Stimulated activated naive CD8-positive, alpha-beta T cell treated with anti-CD3 and anti-CD28 coated beads, Interleukin-15, Interleukin-2, amounts not matched to agents 100 ng/mL and 50 ng/mL, for 24 hours (primary cell): Measurements from ENCODE around the gene CDC14C.
"Not testable (repeated sequence)": the region's sequence is repeated elsewhere in the genome, so short reads cannot be mapped to it uniquely, and the experiment has no call there.

Experiments
- H3K27ac Mint-ChIP-seq: one replicate; pipeline ENCODE4 v1.8.0; 2021; ENCODE audit warnings: mild to moderate bottlenecking, mixed read lengths
- H3K27me3 Mint-ChIP-seq: one replicate; pipeline ENCODE4 v1.8.0; 2021; ENCODE audit warnings: mixed read lengths
- H3K36me3 Mint-ChIP-seq: one replicate; pipeline ENCODE4 v1.8.0; 2021; ENCODE audit warnings: low read depth, mixed read lengths
- H3K4me1 Mint-ChIP-seq: one replicate; pipeline ENCODE4 v1.8.0; 2021; ENCODE audit warnings: low read depth, mixed read lengths
- H3K4me3 Mint-ChIP-seq: one replicate; pipeline ENCODE4 v1.8.0; 2021; ENCODE audit warnings: mild to moderate bottlenecking, mixed read lengths
- H3K9me3 Mint-ChIP-seq: one replicate; pipeline ENCODE4 v1.8.0; 2021; ENCODE audit warnings: mixed read lengths

The CDC14C gene

GRCh38 chr7:48924433-48924832 lies at the start of gene CDC14C:
CDC14C (plus strand) TSS chr7:48924547; CDS start chr7:48924673, 126 bp downstream.
- Mint-ChIP-seq H3K27me3 (no peaks in the 10 kb centered on the region), H3K36me3 (no peaks in the 10 kb centered on the region), H3K9me3 (peaks cover 3% of the 10 kb centered on the region), H3K4me3 (no peak within 1 kb of the TSS), H3K27ac (no peak within 1 kb of the TSS), H3K4me1 (no peaks in the 10 kb centered on the region)

- H3K9me3 Mint-ChIP-seq: peaks cover 5% of the 10 kb centered on the region
- no peaks in the 10 kb centered on the region for H3K4me1 Mint-ChIP-seq
- no peak overlapping the region for H3K4me3 Mint-ChIP-seq
- no peaks in the 10 kb centered on the region for H3K27me3 Mint-ChIP-seq
- no peaks in the 10 kb centered on the region for H3K36me3 Mint-ChIP-seq
- H3K27ac Mint-ChIP-seq: no peak overlapping the region
These were observed 49.1 kb upstream of the CDC14C start for GRCh38 chr7:48875045-48875916.

GRCh38 chr7:48876087-48876486 lies 48.3 kb upstream of the CDC14C start:
- H3K27ac Mint-ChIP-seq: no peak overlapping the region
- no peaks in the 10 kb centered on the region for H3K4me1 Mint-ChIP-seq
- no peak overlapping the region for H3K4me3 Mint-ChIP-seq
- no peaks in the 10 kb centered on the region for H3K36me3 Mint-ChIP-seq
- peaks cover 5% of the 10 kb centered on the region for H3K9me3 Mint-ChIP-seq
- no peaks in the 10 kb centered on the region for H3K27me3 Mint-ChIP-seq

GRCh38 chr7:48880851-48881250 lies 43.5 kb upstream of the CDC14C start:
- Mint-ChIP-seq H3K27ac (no peak overlapping the region), H3K27me3 (no peaks in the 10 kb centered on the region), H3K9me3 (peaks cover 8% of the 10 kb centered on the region), H3K4me3 (no peak overlapping the region), H3K36me3 (no peaks in the 10 kb centered on the region), H3K4me1 (no peaks in the 10 kb centered on the region)

- Mint-ChIP-seq H3K27me3 (no peaks in the 10 kb centered on the region), H3K4me1 (no peaks in the 10 kb centered on the region), H3K36me3 (no peaks in the 10 kb centered on the region), H3K9me3 (peaks cover 9% of the 10 kb centered on the region), H3K4me3 (no peak overlapping the region), H3K27ac (no peak overlapping the region)
These were observed 36.8 kb upstream of the CDC14C start for GRCh38 chr7:48887500-48887899.

GRCh38 chr7:48894574-48894973 lies 29.8 kb upstream of the CDC14C start:
- no peaks in the 10 kb centered on the region for H3K4me1 Mint-ChIP-seq
- H3K36me3 Mint-ChIP-seq: no peaks in the 10 kb centered on the region
- H3K27ac Mint-ChIP-seq: no peak overlapping the region
- no peak overlapping the region for H3K4me3 Mint-ChIP-seq
- peaks cover 6% of the 10 kb centered on the region for H3K9me3 Mint-ChIP-seq
- H3K27me3 Mint-ChIP-seq: no peaks in the 10 kb centered on the region

- no peaks in the 10 kb centered on the region for H3K9me3 Mint-ChIP-seq
- H3K36me3 Mint-ChIP-seq: no peaks in the 10 kb centered on the region
- H3K4me1 Mint-ChIP-seq: no peaks in the 10 kb centered on the region
- H3K27me3 Mint-ChIP-seq: no peaks in the 10 kb centered on the region
- H3K4me3 Mint-ChIP-seq: no peak overlapping the region
- H3K27ac Mint-ChIP-seq: no peak overlapping the region
These were observed 24.4 kb upstream of the CDC14C start for GRCh38 chr7:48899932-48900331.

- H3K4me1 Mint-ChIP-seq: no peaks in the 10 kb centered on the region
- H3K4me3 Mint-ChIP-seq: no peak overlapping the region
- no peaks in the 10 kb centered on the region for H3K9me3 Mint-ChIP-seq
- H3K36me3 Mint-ChIP-seq: no peaks in the 10 kb centered on the region
- H3K27me3 Mint-ChIP-seq: no peaks in the 10 kb centered on the region
- no peak overlapping the region for H3K27ac Mint-ChIP-seq
These were observed 22.4 kb upstream of the CDC14C start for GRCh38 chr7:48901966-48902365.

GRCh38 chr7:48904975-48905374 lies 19.4 kb upstream of the CDC14C start:
- peaks cover 3% of the 10 kb centered on the region for H3K9me3 Mint-ChIP-seq
- no peaks in the 10 kb centered on the region for H3K27me3 Mint-ChIP-seq
- H3K36me3 Mint-ChIP-seq: no peaks in the 10 kb centered on the region
- no peak overlapping the region for H3K4me3 Mint-ChIP-seq
- H3K27ac Mint-ChIP-seq: no peak overlapping the region
- H3K4me1 Mint-ChIP-seq: no peaks in the 10 kb centered on the region

- H3K27ac Mint-ChIP-seq, H3K4me1 Mint-ChIP-seq, H3K36me3 Mint-ChIP-seq: not testable (repeated sequence)
These were observed 18.7 kb upstream of the CDC14C start for GRCh38 chr7:48905686-48906085.

GRCh38 chr7:48909887-48910286 lies 14.5 kb upstream of the CDC14C start:
- not testable (repeated sequence) for H3K36me3 Mint-ChIP-seq, H3K27me3 Mint-ChIP-seq, H3K9me3 Mint-ChIP-seq, H3K4me1 Mint-ChIP-seq, H3K4me3 Mint-ChIP-seq, H3K27ac Mint-ChIP-seq

More at GRCh38 chr7:48905686-48906085, 18.7 kb upstream of the CDC14C start:
- H3K4me3 Mint-ChIP-seq, H3K9me3 Mint-ChIP-seq, H3K27me3 Mint-ChIP-seq: not testable (repeated sequence)

- Mint-ChIP-seq H3K4me3 (no peak overlapping the region), H3K27me3 (no peaks in the 10 kb centered on the region), H3K4me1 (no peaks in the 10 kb centered on the region), H3K9me3 (no peaks in the 10 kb centered on the region), H3K36me3 (no peaks in the 10 kb centered on the region), H3K27ac (no peak overlapping the region)
These were observed 7.1 kb downstream of the CDC14C start for GRCh38 chr7:48931481-48931880.

- Mint-ChIP-seq H3K36me3 (no peaks in the 10 kb centered on the region), H3K27ac (no peak overlapping the region), H3K9me3 (no peaks in the 10 kb centered on the region), H3K4me1 (no peaks in the 10 kb centered on the region), H3K27me3 (no peaks in the 10 kb centered on the region), H3K4me3 (no peak overlapping the region)
These were observed 8.0 kb downstream of the CDC14C start for GRCh38 chr7:48932126-48932910.

- Mint-ChIP-seq H3K36me3 (no peaks in the 10 kb centered on the region), H3K9me3 (no peaks in the 10 kb centered on the region), H3K27me3 (no peaks in the 10 kb centered on the region), H3K4me1 (no peaks in the 10 kb centered on the region), H3K4me3 (no peak overlapping the region), H3K27ac (no peak overlapping the region)
These were observed 9.3 kb downstream of the CDC14C start for GRCh38 chr7:48933549-48934085.

- H3K9me3 Mint-ChIP-seq: no peaks in the 10 kb centered on the region
- H3K27ac Mint-ChIP-seq: no peak overlapping the region
- H3K4me1 Mint-ChIP-seq: no peaks in the 10 kb centered on the region
- H3K36me3 Mint-ChIP-seq: no peaks in the 10 kb centered on the region
- no peak overlapping the region for H3K4me3 Mint-ChIP-seq
- H3K27me3 Mint-ChIP-seq: no peaks in the 10 kb centered on the region
These were observed 14.4 kb downstream of the CDC14C start for GRCh38 chr7:48938539-48939295.
